ENCODE measurements around the gene OR2H2.

OR2H2 gene

GRCh38 chr6:29629571-29629970 is 44.6 kb downstream of the OR2H2 start:
- no peak for DNase-seq (ENCODE audit: low read depth in 2 of 2)

DNA sequence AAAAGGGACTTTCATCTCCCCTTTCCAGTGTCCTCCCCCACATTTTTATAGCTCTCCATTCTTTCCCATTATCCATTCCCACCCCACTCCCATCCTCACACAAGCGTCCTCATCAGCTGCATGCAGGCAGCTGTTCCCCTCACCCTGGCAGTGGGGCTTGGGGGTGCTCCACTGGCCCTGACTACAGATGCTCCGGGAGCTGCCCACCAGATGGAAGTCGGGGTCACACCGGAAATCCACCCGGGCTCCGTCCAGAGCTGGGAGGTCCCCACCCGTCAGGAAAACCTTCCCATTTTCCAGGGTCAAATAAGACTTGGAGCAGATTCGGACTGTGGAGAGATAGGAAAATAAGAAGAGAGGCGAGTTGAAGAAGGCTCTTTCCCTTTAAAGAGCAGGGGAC is 45.4 kb downstream of the OR2H2 start:
- DNase-seq (ENCODE audit: low read depth in 2 of 2), result no peak

DNA sequence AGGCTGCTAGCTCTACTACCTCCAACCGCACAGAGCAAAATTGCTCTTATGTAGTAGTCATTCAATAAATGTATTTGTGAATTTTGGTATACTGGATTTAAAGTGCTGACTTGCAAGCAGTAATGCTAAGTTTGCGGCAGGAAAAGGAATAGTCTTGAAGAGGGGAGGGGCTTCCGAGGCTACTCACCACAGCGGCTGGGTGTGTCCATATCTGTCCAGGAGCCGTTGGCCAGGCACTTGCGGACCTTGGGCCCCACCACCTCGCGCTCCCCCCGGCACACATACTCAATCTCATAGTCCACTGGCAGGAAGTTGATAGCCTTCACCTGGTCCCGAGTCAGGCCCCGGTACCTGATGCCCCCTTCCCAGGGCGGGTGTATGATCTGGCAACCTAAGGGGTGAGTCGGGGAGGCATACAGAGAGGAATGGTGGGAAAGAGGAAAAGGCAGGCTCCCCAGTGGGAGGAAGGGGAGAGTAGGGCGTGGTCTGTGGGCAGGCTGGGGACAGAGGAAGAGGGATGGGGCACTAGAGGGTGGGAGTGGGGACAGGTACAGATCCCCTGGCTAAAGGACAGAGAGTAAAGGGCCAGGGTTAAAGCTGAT is 46.4 kb downstream of the OR2H2 start:
- no peak for DNase-seq (ENCODE audit: low read depth in 2 of 2)

GRCh38 chr6:29631860-29632731 is 47.2 kb downstream of the OR2H2 start:
- DNase-seq (ENCODE audit: low read depth in 2 of 2), result peak in 1 of 2 experiments; percentile 34

DNA sequence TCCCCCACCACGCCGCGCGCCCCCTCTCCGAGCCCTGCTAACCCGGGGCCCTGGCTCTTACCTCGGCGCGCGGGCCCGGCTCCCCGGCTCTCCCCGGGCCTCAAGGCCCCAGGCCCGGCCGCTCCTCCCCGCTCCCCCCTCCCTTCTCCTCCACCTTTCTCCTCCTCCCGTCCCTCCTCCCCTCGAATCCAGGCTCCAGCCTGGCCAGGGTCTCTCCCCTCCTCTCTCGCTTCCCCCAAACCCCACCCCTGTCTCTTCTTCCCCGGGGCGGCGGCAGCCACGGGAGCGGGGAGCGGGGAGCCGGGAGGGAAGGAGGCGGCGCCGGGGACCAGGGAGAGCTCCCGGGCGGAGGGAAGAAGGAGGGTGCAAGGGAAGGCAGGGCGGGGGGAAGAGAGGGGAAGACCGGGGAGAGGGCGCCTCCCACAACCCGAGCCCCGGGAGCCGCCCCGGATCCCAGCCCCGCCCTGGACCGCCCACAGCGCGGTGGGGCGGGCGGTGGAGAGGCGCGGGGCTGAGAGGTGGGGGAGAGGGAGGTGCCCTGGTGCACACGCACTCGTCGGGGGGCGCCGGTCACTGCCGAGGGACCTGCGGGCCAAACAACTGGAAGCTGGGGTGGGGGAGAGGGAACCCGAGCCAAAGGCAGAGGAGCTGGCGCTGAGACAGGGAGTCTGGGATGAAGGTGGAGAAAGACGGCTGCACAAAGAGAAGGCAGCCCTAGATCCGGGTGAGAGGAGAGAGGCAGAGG is 48.0 kb downstream of the OR2H2 start, which contains the start of gene GABBR1:
TSS of gene GABBR1 (minus strand) at position 395 of the 745 bp plus-strand sequence. CDS start 798 bp downstream, outside the sequence.
- peak; percentile 81 to 86 for DNase-seq (ENCODE audit: low read depth in 2 of 2)

DNA sequence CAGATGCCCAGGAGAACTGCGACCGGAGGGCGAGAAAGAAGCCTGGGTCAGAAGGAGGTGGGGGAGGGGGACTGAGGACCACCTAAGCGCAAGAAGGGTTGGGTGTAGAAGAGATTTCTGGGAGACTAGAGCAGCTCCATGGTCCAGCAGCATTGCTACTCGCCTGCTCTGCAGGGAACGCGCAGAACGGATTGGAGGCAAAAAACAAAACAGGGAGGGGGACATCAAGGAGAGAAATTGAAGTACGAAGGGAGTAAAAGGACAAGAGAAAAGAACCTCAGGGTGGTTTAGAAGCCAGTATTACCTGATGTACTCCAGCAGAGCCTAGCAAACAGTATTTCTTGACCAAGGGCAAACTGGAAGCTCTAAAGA is 48.6 kb downstream of the OR2H2 start:
- DNase-seq (ENCODE audit: low read depth in 2 of 2), result no peak

DNA sequence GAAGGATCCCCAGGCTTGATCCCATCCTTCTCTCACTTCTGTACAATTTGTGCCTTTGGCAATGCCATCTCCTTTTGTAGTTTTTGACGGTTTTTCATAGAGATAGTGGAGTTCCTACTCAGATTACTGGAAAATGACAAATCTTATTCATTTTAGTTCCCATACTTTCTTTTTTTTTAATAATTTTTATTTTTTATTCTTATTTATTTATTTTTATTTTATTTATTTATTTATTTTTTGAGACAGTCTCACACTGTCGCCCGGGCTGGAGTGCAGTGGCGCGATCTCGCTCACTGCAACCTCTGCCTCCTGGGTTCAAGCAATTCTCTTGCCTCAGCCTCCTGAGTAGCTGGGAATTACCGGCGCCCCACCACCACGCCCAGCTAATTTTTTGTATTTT is 52.3 kb downstream of the OR2H2 start:
- DNase-seq (ENCODE audit: low read depth in 2 of 2), result no peak

All from fibroblast of skin of left biceps (primary cell).